Ascending aorta (tissue), 2 donors: Measurements from ENCODE around the gene ARHGDIB. TPM values are rescaled to one million over a fixed set of nuclear protein-coding genes. Genes with fewer than 3 reads are reported as not detected.

ENCODE experiments used
- DNase-seq, 2 donors: peaks; one replicate each; pipeline ENCODE4 v3.0.0-alpha.2; 2019; ENCODE audit warnings: low spot score in 2 of 2
- H3K27ac ChIP-seq, 2 donors: fragments of 200-600 bp; sonication (generic); one replicate each; pipeline ENCODE4 v1.5.1; 2016 to 2017; ENCODE audit warnings: mild to moderate bottlenecking in 1 of 2
- H3K27me3 ChIP-seq: fragments of 200-600 bp; sonication (generic); one replicate; pipeline ENCODE4 v1.5.1; 2017
- H3K36me3 ChIP-seq, 2 donors: fragments of 200-600 bp; sonication (generic); one replicate each; pipeline ENCODE4 v1.5.1; 2016
- H3K4me1 ChIP-seq, 2 donors: fragments of 200-600 bp; sonication (generic); one replicate each; pipeline ENCODE4 v1.5.1; 2016 to 2017; ENCODE audit warnings: mild to moderate bottlenecking in 1 of 2
- H3K4me3 ChIP-seq, 2 donors: fragments of 200-600 bp; sonication (generic); one replicate each; pipeline ENCODE4 v1.5.1; 2016 to 2017; ENCODE audit warnings: mild to moderate bottlenecking in 1 of 2
- H3K9me3 ChIP-seq, 2 donors: fragments of 200-600 bp; sonication (generic); one replicate each; pipeline ENCODE4 v1.5.1; 2016
- CTCF ChIP-seq, 3 experiments: fragments of 200-600 bp in 2 of 3; fragments of 450-650 bp in 1 of 3; sonication (generic) in 2 of 3; IDR thresholded peaks; one replicate each; pipeline ENCODE4 v1.5.1; 2016 to 2019; ENCODE audit warnings: antibody characterized with exemption in 3 of 3, mild to moderate bottlenecking in 1 of 3, moderate library complexity in 1 of 3
- intact Hi-C: fragments of 100-400 bp; cut with DNase I; formaldehyde crosslinking; loops from one replicate; pipeline ENCODE4 v1.15.1; 2023
- total RNA-seq: library from RNA; depleted of rRNA; stranded (reverse); fragments of >200 nt; gene quantifications from one replicate; pipeline ENCODE4 v1.1.0, GENCODE V29; 2016

Gene ARHGDIB
- total RNA-seq, 1 donor from 2014 or later = 87.1 TPM

- intact Hi-C loops = no loop called here
- no peak for DNase-seq
- peaks cover 6 to 24% of the 10 kb centered on the region in 2 donors for H3K4me1 ChIP-seq
- no peaks in the 10 kb centered on the region for H3K27me3 ChIP-seq
- TF ChIP-seq CTCF (IDR thresholded peaks at IDR 0.05) = no peak
- peak overlapping the region; percentile 70 to 78 for H3K27ac ChIP-seq
- H3K36me3 ChIP-seq = no peaks in the 10 kb centered on the region
- no peaks in the 10 kb centered on the region for H3K9me3 ChIP-seq
- peak overlapping the region; percentile 52 to 66 for H3K4me3 ChIP-seq
These were observed 1.9 kb downstream of the ARHGDIB start for GRCh38 chr12:14959463-14959862.

DNA sequence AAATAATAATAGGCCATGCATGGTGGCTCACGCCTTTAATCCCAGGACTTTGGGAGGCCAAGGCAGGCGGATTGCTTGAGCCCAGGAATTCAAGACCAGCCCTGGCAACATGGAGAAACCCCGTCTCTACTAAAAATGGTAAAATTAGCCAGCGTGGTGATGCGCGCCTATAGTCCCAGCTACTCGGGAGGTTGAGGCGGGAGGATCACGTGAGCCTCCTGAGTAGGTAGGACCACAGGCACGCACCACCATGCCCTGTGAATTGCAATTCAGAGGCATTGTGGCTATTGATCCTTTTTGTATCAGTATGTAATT is 2.3 kb downstream of the ARHGDIB start:
- no peaks in the 10 kb centered on the region for H3K36me3 ChIP-seq
- peak overlapping the region in 1 of 2 donors; percentile 66 for H3K4me3 ChIP-seq
- H3K4me1 ChIP-seq = peaks cover 6 to 24% of the 10 kb centered on the region in 2 donors
- H3K27me3 ChIP-seq = no peaks in the 10 kb centered on the region
- peak overlapping the region; percentile 70 to 78 for H3K27ac ChIP-seq
- DNase-seq = no peak
- H3K9me3 ChIP-seq = no peaks in the 10 kb centered on the region
- no peak for TF ChIP-seq CTCF (IDR thresholded peaks at IDR 0.05)
- intact Hi-C loops = no loop called here

DNA sequence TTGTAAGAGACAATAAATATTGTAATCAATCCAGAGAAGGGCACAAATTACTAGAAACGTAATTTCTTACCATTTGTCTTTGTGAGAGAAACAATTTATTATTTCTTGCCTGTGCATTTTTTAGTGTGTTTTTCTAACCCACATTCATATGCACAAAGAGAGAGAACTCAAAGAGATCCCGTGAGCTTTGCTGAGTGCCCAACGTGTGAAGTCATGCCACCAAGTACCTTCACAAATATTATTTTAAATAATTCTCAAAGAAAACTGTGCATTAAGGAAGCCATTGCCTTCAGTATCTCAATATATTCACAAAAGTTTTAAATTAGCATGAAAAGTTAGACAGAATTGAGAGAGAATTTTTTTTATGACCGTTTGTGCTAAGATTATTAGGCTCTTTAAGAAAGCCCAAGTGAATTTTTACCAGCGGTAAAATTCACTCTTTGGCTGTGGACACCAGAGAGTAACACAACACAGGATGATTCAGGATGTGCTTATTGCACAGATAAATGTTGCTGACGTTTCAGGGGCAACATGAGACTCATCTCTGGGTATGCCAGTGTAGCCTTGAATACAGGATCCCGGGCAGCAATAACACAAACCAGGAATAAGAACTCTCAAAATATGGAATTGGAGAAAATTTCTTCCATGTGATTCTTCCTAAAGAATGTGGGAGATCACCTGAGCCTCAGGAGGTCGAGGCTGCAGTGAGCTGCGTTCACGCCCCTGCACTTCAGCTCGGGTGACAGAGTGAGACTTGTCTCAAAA is 2.9 kb downstream of the ARHGDIB start:
- H3K4me3 ChIP-seq = peak overlapping the region; percentile 22 to 66
- DNase-seq = no peak
- TF ChIP-seq CTCF (IDR thresholded peaks at IDR 0.05) = no peak
- no peaks in the 10 kb centered on the region for H3K9me3 ChIP-seq
- intact Hi-C loops = no loop called here
- peak overlapping the region; percentile 70 to 78 for H3K27ac ChIP-seq
- H3K4me1 ChIP-seq = peaks cover 6 to 26% of the 10 kb centered on the region in 2 donors
- no peaks in the 10 kb centered on the region for H3K36me3 ChIP-seq
- H3K27me3 ChIP-seq = no peaks in the 10 kb centered on the region

DNA sequence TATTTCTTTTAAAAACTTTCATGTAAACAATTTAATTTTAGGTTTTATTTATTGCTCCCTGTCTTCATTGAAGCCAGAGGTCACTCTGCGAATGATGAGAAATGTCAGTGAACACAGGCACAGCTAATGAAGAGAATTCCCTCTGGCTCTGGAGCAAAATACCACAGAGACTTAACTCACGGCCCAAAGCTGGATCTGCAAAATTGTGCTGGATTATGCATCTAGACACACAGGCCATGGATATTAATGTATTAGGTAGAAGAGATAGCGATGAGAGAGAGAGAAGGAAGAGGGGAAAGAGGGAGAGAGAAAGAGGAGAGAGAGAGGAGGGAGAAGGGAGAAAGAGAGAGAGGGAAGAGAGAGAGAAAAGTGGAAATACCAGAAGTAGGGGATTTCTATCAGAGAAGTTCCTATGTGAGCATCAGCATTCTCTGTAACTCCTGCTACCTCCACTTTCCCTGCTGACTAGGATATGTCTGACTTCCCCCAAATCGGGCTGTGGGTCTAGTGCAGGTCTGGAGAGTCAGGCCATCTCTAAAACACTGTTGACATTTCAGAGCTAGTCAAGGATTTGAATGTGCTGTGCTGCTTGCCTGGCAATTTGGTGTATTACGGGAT is 3.7 kb downstream of the ARHGDIB start:
- DNase-seq = no peak
- TF ChIP-seq CTCF (IDR thresholded peaks at IDR 0.05) = no peak
- Histone ChIP-seq H3K36me3 (no peaks in the 10 kb centered on the region), H3K27me3 (no peaks in the 10 kb centered on the region), H3K27ac (peak overlapping the region; percentile 70), H3K4me1 (peaks cover 6 to 27% of the 10 kb centered on the region in 2 donors), H3K9me3 (no peaks in the 10 kb centered on the region), H3K4me3 (peak overlapping the region; percentile 8 to 66)
- intact Hi-C loops = no loop called here

DNA sequence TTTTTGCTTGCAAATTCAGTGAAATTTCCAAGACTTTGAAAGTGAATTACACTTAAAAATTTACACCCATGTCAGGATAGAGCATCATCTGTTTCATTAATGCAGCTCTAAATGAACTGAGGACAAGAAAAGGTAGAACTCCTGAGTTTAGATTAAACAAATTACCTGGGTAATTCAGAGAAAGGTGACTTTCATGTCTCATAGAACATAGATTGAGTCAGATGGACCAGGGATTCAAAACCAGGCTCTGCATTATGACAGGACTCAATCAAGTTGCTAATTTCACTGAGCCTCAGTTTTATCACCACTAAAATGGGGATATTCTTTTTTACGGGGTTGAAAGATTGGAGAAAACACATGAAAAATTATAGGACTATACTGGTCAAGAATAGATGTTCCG is 4.5 kb downstream of the ARHGDIB start:
- intact Hi-C loops = no loop called here
- no peaks in the 10 kb centered on the region for H3K27me3 ChIP-seq
- peaks cover 6 to 32% of the 10 kb centered on the region in 2 donors for H3K4me1 ChIP-seq
- peak overlapping the region; percentile 70 for H3K27ac ChIP-seq
- no peaks in the 10 kb centered on the region for H3K9me3 ChIP-seq
- DNase-seq = no peak
- no peaks in the 10 kb centered on the region for H3K36me3 ChIP-seq
- H3K4me3 ChIP-seq = peak overlapping the region in 1 of 2 donors; percentile 66
- no peak for TF ChIP-seq CTCF (IDR thresholded peaks at IDR 0.05)
